HL-60 (cell line): Measurements from ENCODE around the gene IL31RA.

Experiments used
- DNase-seq, 2 experiments: peaks; one replicate each; pipeline ENCODE4 v3.0.0-alpha.2; 2010 to 2020; ENCODE audit warnings: low read depth in 1 of 2, low spot score in 1 of 2
- H3K27ac ChIP-seq: fragments of 250-450 bp; sonication (Bioruptor Pico); replicated peaks from 2 replicates; pipeline ENCODE4 v1.5.1; 2020; ENCODE audit warnings: mild to moderate bottlenecking, moderate library complexity
- H3K27me3 ChIP-seq: fragments of 250-450 bp; sonication (Bioruptor Pico); 2 replicates; pipeline ENCODE4 v1.5.1; 2021; ENCODE audit warnings: mild to moderate bottlenecking, moderate library complexity; ENCODE audit not compliant: insufficient read depth, poor library complexity, severe bottlenecking
- H3K4me3 ChIP-seq: replicated peaks from 2 replicates; pipeline ENCODE4 v1.5.1; 2011; ENCODE audit warnings: mild to moderate bottlenecking, control low read depth, low read length; ENCODE audit not compliant: insufficient read depth
- GABPA ChIP-seq: IDR thresholded peaks from 2 replicates; pipeline ENCODE4 v1.6.1; 2012; ENCODE audit warnings: low read depth
- POLR2AphosphoS5 ChIP-seq: IDR thresholded peaks from 2 replicates; pipeline ENCODE4 v1.6.1; 2012; ENCODE audit warnings: low read depth
- REST ChIP-seq: IDR thresholded peaks from 2 replicates; pipeline ENCODE4 v1.6.1; 2012; ENCODE audit warnings: low read depth; ENCODE audit not compliant: insufficient replicate concordance
- SPI1 ChIP-seq: IDR thresholded peaks from 2 replicates; pipeline ENCODE4 v1.6.1; 2012; ENCODE audit warnings: low read depth, mild to moderate bottlenecking, borderline replicate concordance
- TF ChIP-seq, protein P1 (sequence below): IDR thresholded peaks from one replicate; pipeline ENCODE4 v1.5.1; 2011; ENCODE audit warnings: low read length, control low read depth, inconsistent platforms; ENCODE audit not compliant: insufficient read depth

IL31RA gene

DNA sequence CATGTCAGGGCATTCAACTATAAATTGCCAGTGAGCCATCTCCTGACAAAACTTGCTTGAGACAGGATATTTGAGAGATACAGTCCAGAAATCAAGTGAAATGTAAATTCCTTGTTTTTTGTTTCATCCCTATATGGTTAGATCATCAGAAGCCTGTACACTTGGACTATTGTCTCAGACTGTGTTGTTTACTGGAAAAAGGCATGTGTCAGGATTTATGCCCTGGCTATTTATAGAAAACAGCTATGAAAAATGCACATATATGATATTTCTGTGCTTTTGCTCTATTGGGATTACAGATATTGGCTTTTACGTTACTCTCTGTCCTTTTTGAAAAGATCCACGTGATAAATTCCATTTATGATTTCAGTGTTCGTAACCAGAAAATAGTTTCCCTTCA lies 44.2 kb downstream of the IL31RA start:
- H3K27me3 ChIP-seq: no peaks in the 10 kb centered on the region
- no peak overlapping the region for H3K27ac ChIP-seq
- no peak for DNase-seq
- H3K4me3 ChIP-seq: no peak overlapping the region
- TF ChIP-seq, protein P1, sequence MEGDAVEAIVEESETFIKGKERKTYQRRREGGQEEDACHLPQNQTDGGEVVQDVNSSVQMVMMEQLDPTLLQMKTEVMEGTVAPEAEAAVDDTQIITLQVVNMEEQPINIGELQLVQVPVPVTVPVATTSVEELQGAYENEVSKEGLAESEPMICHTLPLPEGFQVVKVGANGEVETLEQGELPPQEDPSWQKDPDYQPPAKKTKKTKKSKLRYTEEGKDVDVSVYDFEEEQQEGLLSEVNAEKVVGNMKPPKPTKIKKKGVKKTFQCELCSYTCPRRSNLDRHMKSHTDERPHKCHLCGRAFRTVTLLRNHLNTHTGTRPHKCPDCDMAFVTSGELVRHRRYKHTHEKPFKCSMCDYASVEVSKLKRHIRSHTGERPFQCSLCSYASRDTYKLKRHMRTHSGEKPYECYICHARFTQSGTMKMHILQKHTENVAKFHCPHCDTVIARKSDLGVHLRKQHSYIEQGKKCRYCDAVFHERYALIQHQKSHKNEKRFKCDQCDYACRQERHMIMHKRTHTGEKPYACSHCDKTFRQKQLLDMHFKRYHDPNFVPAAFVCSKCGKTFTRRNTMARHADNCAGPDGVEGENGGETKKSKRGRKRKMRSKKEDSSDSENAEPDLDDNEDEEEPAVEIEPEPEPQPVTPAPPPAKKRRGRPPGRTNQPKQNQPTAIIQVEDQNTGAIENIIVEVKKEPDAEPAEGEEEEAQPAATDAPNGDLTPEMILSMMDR: no peak
- no peak for TF ChIP-seq REST
- TF ChIP-seq SPI1: no peak
- TF ChIP-seq POLR2AphosphoS5: no peak
- no peak for TF ChIP-seq GABPA

DNA sequence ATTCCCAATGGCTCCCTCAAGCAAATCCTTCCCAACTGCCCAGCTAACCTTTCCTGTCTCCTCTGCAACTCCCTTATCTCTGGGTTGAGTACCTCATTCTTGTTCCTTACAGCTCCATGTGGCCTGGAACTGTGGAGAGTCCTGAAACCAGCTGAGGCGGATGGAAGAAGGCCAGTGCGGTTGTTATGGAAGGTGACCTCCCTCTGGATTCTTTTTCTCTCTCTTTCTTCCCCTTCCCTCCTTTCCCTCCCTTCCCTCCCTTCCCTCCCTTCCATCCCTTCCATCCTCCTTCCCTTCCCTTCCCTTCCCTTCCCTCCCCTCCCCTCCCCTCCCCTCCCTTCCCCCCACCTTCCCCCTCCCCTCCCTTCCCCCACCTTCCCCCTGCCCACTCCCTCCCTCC lies 45.1 kb downstream of the IL31RA start:
- no peaks in the 10 kb centered on the region for H3K27me3 ChIP-seq
- no peak for DNase-seq
- TF ChIP-seq SPI1: no peak
- no peak for TF ChIP-seq GABPA
- TF ChIP-seq, protein P1: no peak
- TF ChIP-seq REST: no peak
- TF ChIP-seq POLR2AphosphoS5: no peak
- H3K27ac ChIP-seq: no peak overlapping the region
- H3K4me3 ChIP-seq: no peak overlapping the region

DNA sequence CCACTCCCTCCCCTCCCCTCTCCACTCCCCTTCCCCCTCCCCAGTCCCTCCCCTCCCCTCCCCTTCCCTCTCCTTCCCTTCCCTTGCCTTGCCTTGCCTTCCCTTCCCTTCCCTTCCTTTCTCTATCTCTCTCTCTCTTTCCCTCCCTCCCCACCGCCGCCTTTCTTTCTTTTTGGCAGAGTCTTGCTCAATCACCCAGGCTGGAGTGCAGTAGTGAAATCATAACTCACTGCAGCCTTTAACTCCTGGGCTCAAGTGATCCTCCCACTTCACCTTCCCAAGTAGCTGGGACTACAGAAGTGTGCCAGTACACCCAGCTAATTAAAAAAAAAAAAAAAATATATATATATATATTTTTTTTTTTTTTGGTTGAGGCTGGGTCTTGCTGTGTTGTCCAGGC lies 45.5 kb downstream of the IL31RA start:
- H3K27ac ChIP-seq: no peak overlapping the region
- TF ChIP-seq, protein P1: no peak
- TF ChIP-seq REST (no peak), POLR2AphosphoS5 (no peak), SPI1 (no peak)
- H3K27me3 ChIP-seq: no peaks in the 10 kb centered on the region
- no peak overlapping the region for H3K4me3 ChIP-seq
- peak in 1 of 2 experiments; percentile 6 for DNase-seq
